Measurements from ENCODE around the gene FIGN.

DNA sequence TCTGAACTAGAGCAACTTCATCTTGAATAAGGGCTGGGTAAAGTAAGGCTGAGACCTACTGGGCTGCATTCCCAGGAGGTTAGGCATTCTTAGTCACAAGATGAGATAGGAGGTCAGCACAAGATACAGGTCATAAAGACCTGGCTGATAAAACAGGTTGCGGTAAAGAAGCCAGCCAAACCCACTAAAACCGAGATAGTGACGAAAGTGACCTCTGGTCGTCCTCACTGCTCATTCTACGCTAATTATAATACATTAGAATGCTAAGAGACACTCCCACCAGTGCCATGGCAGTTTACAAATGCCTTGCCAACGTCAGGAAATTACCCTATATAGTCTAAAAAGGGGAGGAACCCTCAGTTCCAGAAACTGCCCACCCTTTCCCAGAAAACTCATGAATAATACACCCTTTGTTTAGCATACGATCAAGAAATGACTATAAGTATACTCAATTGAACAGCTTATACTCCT lies 109.1 kb downstream of the FIGN start:
- TF ChIP-seq CTCF (IDR thresholded peaks at IDR 0.05; ENCODE audit: low read length) (no peak), EZH2 (IDR thresholded peaks at IDR 0.05; ENCODE audit: borderline replicate concordance, low read length) (no peak)
